SK-N-MC (cell line): Measurements from ENCODE around the gene TBC1D26.
"Not testable (repeated sequence)": the region's sequence is repeated elsewhere in the genome, so short reads cannot be mapped to it uniquely, and the experiment has no call there.

Experiments
- DNase-seq: peaks from one replicate; pipeline ENCODE4 v3.0.0-alpha.2; 2011; ENCODE audit warnings: low read depth, low spot score
- H3K27ac ChIP-seq: fragments of 200-600 bp; sonication (generic); 2 replicates; pipeline ENCODE4 v1.5.1; 2016; ENCODE audit warnings: mixed run types
- H3K36me3 ChIP-seq: fragments of 200-600 bp; sonication (generic); 2 replicates; pipeline ENCODE4 v1.6.1; 2017; ENCODE audit warnings: antibody characterized with exemption, low read length, mixed read lengths; ENCODE audit not compliant: insufficient read depth
- H3K4me3 ChIP-seq: fragments of 200-600 bp; sonication (generic); 2 replicates; pipeline ENCODE4 v1.5.1; 2016
- H3K9ac ChIP-seq: fragments of 200-600 bp; sonication (generic); 2 replicates; pipeline ENCODE4 v1.8.0; 2017; ENCODE audit warnings: mixed run types, mixed read lengths; ENCODE audit not compliant: insufficient read length
- H3K9me3 ChIP-seq: fragments of 200-600 bp; sonication (generic); 2 replicates; pipeline ENCODE4 v1.6.1; 2017; ENCODE audit warnings: low read depth, mild to moderate bottlenecking, antibody characterized with exemption, low read length, moderate library complexity, mixed read lengths
- EZH2 ChIP-seq: fragments of 200-600 bp; sonication (generic); IDR thresholded peaks from one replicate; pipeline ENCODE4 v1.6.1; 2017; ENCODE audit warnings: antibody characterized with exemption
- FOXP2 ChIP-seq: optimal IDR thresholded peaks from 2 replicates; pipeline ENCODE3; 2011; ENCODE audit warnings: mild to moderate bottlenecking, moderate library complexity; ENCODE audit not compliant: insufficient read depth; ENCODE audit errors: extremely low read length, control extremely low read depth
- POLR2AphosphoS5 ChIP-seq: IDR thresholded peaks from 2 replicates; pipeline ENCODE4 v1.6.1; 2012; ENCODE audit warnings: mild to moderate bottlenecking, low read depth, low read length, borderline replicate concordance

TBC1D26 gene

GRCh38 chr17:15736578-15736977 lies 4.5 kb downstream of the TBC1D26 start:
- not testable (repeated sequence) for DNase-seq, H3K36me3 ChIP-seq, H3K9ac ChIP-seq, H3K4me3 ChIP-seq, H3K27ac ChIP-seq, H3K9me3 ChIP-seq

- H3K4me3 ChIP-seq = no peak overlapping the region
- H3K9me3 ChIP-seq = no peaks in the 10 kb centered on the region
- no peaks in the 10 kb centered on the region for H3K36me3 ChIP-seq
- DNase-seq = no peak
- H3K27ac ChIP-seq = no peak overlapping the region
- TF ChIP-seq FOXP2 (no peak), POLR2AphosphoS5 (no peak), EZH2 (no peak)
- no peak overlapping the region for H3K9ac ChIP-seq
Observed at GRCh38 chr17:15738066-15738465, 6.0 kb downstream of the TBC1D26 start.

- not testable (repeated sequence) for H3K9ac ChIP-seq, H3K36me3 ChIP-seq, H3K4me3 ChIP-seq, DNase-seq, H3K9me3 ChIP-seq, H3K27ac ChIP-seq
Observed at GRCh38 chr17:15739259-15739658, 7.2 kb downstream of the TBC1D26 start.

- DNase-seq, H3K9ac ChIP-seq, H3K27ac ChIP-seq, H3K9me3 ChIP-seq, H3K36me3 ChIP-seq, H3K4me3 ChIP-seq: not testable (repeated sequence)
Observed at GRCh38 chr17:15740041-15740440, 8.0 kb downstream of the TBC1D26 start.

GRCh38 chr17:15740570-15741120 lies 8.6 kb downstream of the TBC1D26 start:
- Histone ChIP-seq H3K27ac (no peak overlapping the region), H3K9ac (no peak overlapping the region), H3K9me3 (no peaks in the 10 kb centered on the region), H3K4me3 (no peak overlapping the region), H3K36me3 (no peaks in the 10 kb centered on the region)
- TF ChIP-seq FOXP2 = no peak
- no peak for TF ChIP-seq POLR2AphosphoS5
- no peak for TF ChIP-seq EZH2
- DNase-seq = no peak

- no peaks in the 10 kb centered on the region for H3K9me3 ChIP-seq
- H3K27ac ChIP-seq = no peak overlapping the region
- H3K9ac ChIP-seq = no peak overlapping the region
- no peaks in the 10 kb centered on the region for H3K36me3 ChIP-seq
- no peak for DNase-seq
- TF ChIP-seq POLR2AphosphoS5 = no peak
- TF ChIP-seq EZH2 = no peak
- no peak for TF ChIP-seq FOXP2
- H3K4me3 ChIP-seq = no peak overlapping the region
Observed at GRCh38 chr17:15741624-15742023, 9.5 kb downstream of the TBC1D26 start.

GRCh38 chr17:15742051-15742795 lies 10.1 kb downstream of the TBC1D26 start:
- DNase-seq = no peak
- Histone ChIP-seq H3K9me3 (no peaks in the 10 kb centered on the region), H3K9ac (no peak overlapping the region), H3K4me3 (no peak overlapping the region), H3K36me3 (no peaks in the 10 kb centered on the region), H3K27ac (no peak overlapping the region)
- TF ChIP-seq POLR2AphosphoS5 (no peak), FOXP2 (no peak), EZH2 (no peak)

- no peak overlapping the region for H3K27ac ChIP-seq
- no peak for TF ChIP-seq POLR2AphosphoS5
- no peak for TF ChIP-seq FOXP2
- TF ChIP-seq EZH2 = no peak
- no peak for DNase-seq
- H3K4me3 ChIP-seq = no peak overlapping the region
- no peaks in the 10 kb centered on the region for H3K9me3 ChIP-seq
- no peaks in the 10 kb centered on the region for H3K36me3 ChIP-seq
- H3K9ac ChIP-seq = no peak overlapping the region
Observed at GRCh38 chr17:15742921-15743320, 10.8 kb downstream of the TBC1D26 start.

GRCh38 chr17:15744074-15744676 lies 12.1 kb downstream of the TBC1D26 start:
- TF ChIP-seq POLR2AphosphoS5 = no peak
- TF ChIP-seq FOXP2 = no peak
- TF ChIP-seq EZH2 = no peak
- no peak overlapping the region for H3K9ac ChIP-seq
- no peak for DNase-seq
- H3K36me3 ChIP-seq = no peaks in the 10 kb centered on the region
- no peak overlapping the region for H3K27ac ChIP-seq
- no peaks in the 10 kb centered on the region for H3K9me3 ChIP-seq
- H3K4me3 ChIP-seq = no peak overlapping the region
